A673 (cell line): ENCODE measurements around the gene SUV39H2. TPM values are rescaled to one million over a fixed set of nuclear protein-coding genes. Genes with fewer than 3 reads are reported as not detected.

ENCODE experiments used
- BruUV-seq: library from RNA; stranded (reverse); fragments of 400-500 nt; replicated peaks from 2 replicates; lab custom pipeline; 2021; lab: Mats Ljungman, UMichigan
- CTCF ChIA-PET: fragments of 300-600 bp; sonication (Branson Sonifier 250); formaldehyde crosslinking; loops from one replicate; lab custom pipeline; 2022; ENCODE audit warnings: antibody characterized with exemption; lab: Charles Lee
- POLR2A ChIA-PET: fragments of 300-600 bp; sonication (Branson Sonifier 250); formaldehyde crosslinking; loops from one replicate; lab custom pipeline; 2022; ENCODE audit warnings: antibody characterized with exemption; ENCODE audit not compliant: low non-redundant PET; lab: Charles Lee
- DNase-seq: peaks from one replicate; pipeline ENCODE4 v3.0.0-alpha.2; 2015; ENCODE audit warnings: low spot score
- H3K27ac ChIP-seq: fragments of 200-600 bp; sonication (generic); 2 replicates; pipeline ENCODE4 v1.5.1; 2016; ENCODE audit warnings: mixed run types, low read depth, mild to moderate bottlenecking, mixed read lengths, antibody characterized with exemption, low read length; ENCODE audit not compliant: poor library complexity, severe bottlenecking
- H3K27me3 ChIP-seq: fragments of 200-600 bp; sonication (generic); replicated peaks from 2 replicates; pipeline ENCODE4 v1.6.1; 2017; ENCODE audit warnings: mixed run types, low read depth, mild to moderate bottlenecking, mixed read lengths, antibody characterized with exemption, low read length; ENCODE audit not compliant: insufficient read depth, poor library complexity
- H3K36me3 ChIP-seq: fragments of 200-600 bp; sonication (generic); 2 replicates; pipeline ENCODE4 v1.6.1; 2016; ENCODE audit warnings: mixed run types, mild to moderate bottlenecking, mixed read lengths, antibody characterized with exemption, low read length; ENCODE audit not compliant: insufficient read depth, poor library complexity, severe bottlenecking
- H3K4me1 ChIP-seq: fragments of 200-600 bp; sonication (generic); 2 replicates; pipeline ENCODE4 v1.6.1; 2017; ENCODE audit warnings: mixed run types, mild to moderate bottlenecking, mixed read lengths, antibody characterized with exemption, low read length; ENCODE audit not compliant: insufficient read depth, poor library complexity, severe bottlenecking
- H3K4me3 ChIP-seq: fragments of 200-600 bp; sonication (generic); 2 replicates; pipeline ENCODE4 v1.5.1; 2016; ENCODE audit warnings: low read depth, mixed run types, mild to moderate bottlenecking, mixed read lengths, low read length; ENCODE audit not compliant: poor library complexity, severe bottlenecking
- H3K9me3 ChIP-seq: fragments of 200-600 bp; sonication (generic); 2 replicates; pipeline ENCODE4 v1.6.1; 2016; ENCODE audit warnings: mixed run types, low read depth, mild to moderate bottlenecking, mixed read lengths, antibody characterized with exemption, low read length; ENCODE audit not compliant: poor library complexity, severe bottlenecking
- EZH2 ChIP-seq: fragments of 200-600 bp; sonication (generic); IDR thresholded peaks from 2 replicates; pipeline ENCODE4 v1.6.1; 2017; ENCODE audit warnings: borderline replicate concordance, low read depth, mild to moderate bottlenecking, mixed read lengths, antibody characterized with exemption, low read length; ENCODE audit not compliant: poor library complexity, severe bottlenecking
- intact Hi-C: fragments of 100-400 bp; cut with micrococcal nuclease; formaldehyde crosslinking; loops from one replicate; pipeline ENCODE4 v1.10.0; 2022; ENCODE audit not compliant: unreplicated experiment
- total RNA-seq: library from RNA; stranded (reverse); gene quantifications from 2 replicates; pipeline ENCODE4 v1.2.3, GENCODE V29; 2021
- TF ChIP-seq, protein P1 (sequence below): fragments of 300-800, 200-600 bp; sonication (generic); conservative IDR thresholded peaks from 2 replicates; pipeline ENCODE4 v1.5.1; 2017; ENCODE audit warnings: low read depth, mild to moderate bottlenecking, antibody characterized with exemption, low read length, moderate library complexity, mixed read lengths

The SUV39H2 gene
- total RNA-seq, 1 experiment from 2014 or later: 83.2 TPM

DNA sequence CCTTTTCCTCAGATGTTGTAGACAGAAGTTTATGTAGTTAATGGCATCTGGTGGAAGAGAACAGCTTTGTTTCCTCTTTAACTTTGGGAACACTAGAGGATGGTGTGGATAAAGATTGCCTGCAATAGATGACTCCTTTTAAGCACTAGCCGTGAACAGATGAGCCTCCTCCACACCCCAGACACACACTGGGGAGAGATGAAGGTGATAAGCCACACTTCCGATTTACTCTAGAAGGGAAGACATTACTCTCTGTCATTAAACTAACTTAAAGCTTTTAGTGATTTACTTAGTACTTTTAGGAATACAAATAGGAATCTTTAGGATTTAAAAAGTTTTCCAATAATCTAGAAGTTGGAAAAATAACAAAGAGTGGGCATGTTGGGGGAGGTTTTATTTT is 33.7 kb upstream of the SUV39H2 start:
- Histone ChIP-seq H3K27me3 (no peaks in the 10 kb centered on the region), H3K9me3 (no peaks in the 10 kb centered on the region), H3K4me1 (no peaks in the 10 kb centered on the region), H3K4me3 (no peak overlapping the region), H3K27ac (no peak overlapping the region), H3K36me3 (peaks cover 62% of the 10 kb centered on the region)
- intact Hi-C loops: no loop called here
- CTCF ChIA-PET: no interaction called here
- no peak for DNase-seq
- TF ChIP-seq, protein P1, sequence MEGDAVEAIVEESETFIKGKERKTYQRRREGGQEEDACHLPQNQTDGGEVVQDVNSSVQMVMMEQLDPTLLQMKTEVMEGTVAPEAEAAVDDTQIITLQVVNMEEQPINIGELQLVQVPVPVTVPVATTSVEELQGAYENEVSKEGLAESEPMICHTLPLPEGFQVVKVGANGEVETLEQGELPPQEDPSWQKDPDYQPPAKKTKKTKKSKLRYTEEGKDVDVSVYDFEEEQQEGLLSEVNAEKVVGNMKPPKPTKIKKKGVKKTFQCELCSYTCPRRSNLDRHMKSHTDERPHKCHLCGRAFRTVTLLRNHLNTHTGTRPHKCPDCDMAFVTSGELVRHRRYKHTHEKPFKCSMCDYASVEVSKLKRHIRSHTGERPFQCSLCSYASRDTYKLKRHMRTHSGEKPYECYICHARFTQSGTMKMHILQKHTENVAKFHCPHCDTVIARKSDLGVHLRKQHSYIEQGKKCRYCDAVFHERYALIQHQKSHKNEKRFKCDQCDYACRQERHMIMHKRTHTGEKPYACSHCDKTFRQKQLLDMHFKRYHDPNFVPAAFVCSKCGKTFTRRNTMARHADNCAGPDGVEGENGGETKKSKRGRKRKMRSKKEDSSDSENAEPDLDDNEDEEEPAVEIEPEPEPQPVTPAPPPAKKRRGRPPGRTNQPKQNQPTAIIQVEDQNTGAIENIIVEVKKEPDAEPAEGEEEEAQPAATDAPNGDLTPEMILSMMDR: no peak
- no peak for TF ChIP-seq EZH2
- no TSS peak for BruUV-seq
- POLR2A ChIA-PET: no interaction called here

DNA sequence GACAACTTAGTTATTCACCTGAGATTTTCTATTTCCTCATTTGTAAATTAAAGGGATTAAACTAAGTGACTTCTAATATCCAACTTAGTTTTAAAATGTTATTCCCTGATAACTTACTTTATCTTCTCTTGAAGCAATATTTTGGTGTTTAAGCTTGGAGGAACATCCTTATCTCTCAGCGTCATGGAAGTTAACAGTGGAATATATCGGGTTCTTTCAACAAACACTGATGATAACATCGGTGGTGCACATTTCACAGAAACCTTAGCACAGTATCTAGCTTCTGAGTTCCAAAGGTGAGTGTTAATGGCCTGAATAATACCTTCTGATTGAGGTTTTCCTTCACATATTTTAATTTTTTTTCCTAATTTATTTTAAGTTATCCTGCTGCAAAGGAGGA is 26.4 kb upstream of the SUV39H2 start:
- BruUV-seq: no TSS peak
- no peak overlapping the region for H3K4me3 ChIP-seq
- no peak overlapping the region for H3K27ac ChIP-seq
- no peaks in the 10 kb centered on the region for H3K27me3 ChIP-seq
- H3K9me3 ChIP-seq: no peaks in the 10 kb centered on the region
- H3K36me3 ChIP-seq: peaks cover 29% of the 10 kb centered on the region
- DNase-seq: no peak
- CTCF ChIA-PET: no interaction called here
- H3K4me1 ChIP-seq: no peaks in the 10 kb centered on the region
- POLR2A ChIA-PET: no interaction called here
- intact Hi-C loops: no loop called here
- TF ChIP-seq EZH2: no peak
- TF ChIP-seq, protein P1: no peak

DNA sequence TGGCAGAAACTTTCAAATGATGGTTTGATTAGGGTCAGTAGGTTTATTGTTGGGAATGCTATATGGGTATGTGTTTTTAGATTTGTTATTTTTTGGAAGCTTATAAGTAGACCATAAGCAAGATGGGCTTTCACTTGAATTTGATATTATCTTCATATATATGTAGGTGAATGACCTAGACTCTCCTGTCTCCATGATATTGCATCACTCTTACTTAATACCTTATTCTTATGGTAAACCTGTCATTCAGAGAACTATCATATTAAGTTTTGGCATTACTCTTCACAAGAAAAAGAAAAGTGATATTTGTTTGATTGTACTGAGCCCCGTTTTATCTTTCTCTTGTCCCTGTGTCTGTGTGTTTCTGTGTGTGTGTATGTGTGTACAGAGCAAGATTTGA is 23.2 kb upstream of the SUV39H2 start:
- POLR2A ChIA-PET: no interaction called here

More for the DNA sequence above, 23.2 kb upstream of the SUV39H2 start:
- Histone ChIP-seq H3K9me3 (no peaks in the 10 kb centered on the region), H3K27me3 (no peaks in the 10 kb centered on the region), H3K27ac (no peak overlapping the region), H3K36me3 (peaks cover 25% of the 10 kb centered on the region), H3K4me3 (no peak overlapping the region), H3K4me1 (peaks cover 23% of the 10 kb centered on the region)
- no TSS peak for BruUV-seq
- CTCF ChIA-PET: no interaction called here
- TF ChIP-seq, protein P1: no peak
- no peak for TF ChIP-seq EZH2
- intact Hi-C loops: no loop called here
- DNase-seq: no peak
